ENCODE results near the gene GPC3. TPM values are rescaled to one million over a fixed set of nuclear protein-coding genes. Genes with fewer than 3 reads are reported as not detected.
"Not testable (repeated sequence)": the region's sequence is repeated elsewhere in the genome, so short reads cannot be mapped to it uniquely, and the experiment has no call there.

GPC3 gene
- total and polyA plus RNA-seq, 5 donors from 2014 or later: 0.34 to 0.93 (median 0.44) TPM; not detected in 2

DNA sequence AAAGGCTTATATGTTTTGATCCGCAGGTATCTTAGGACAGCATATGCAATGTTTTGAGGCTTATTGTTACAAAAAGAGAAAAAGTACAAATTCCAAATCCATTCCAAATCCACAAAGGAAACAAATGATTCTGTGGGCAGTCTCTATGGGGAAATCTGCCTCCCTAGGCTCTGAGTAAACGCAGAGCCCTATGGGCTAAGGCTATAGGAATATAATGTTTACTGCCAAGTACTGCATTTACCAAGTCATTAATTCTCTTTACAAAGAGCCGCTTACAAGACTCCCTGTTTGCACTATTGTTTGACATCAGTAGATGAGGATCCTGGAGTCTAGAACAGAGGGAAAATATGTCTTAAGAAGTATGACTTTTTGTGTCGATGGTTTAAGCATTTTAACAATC is 357.7 kb downstream of the GPC3 start:
- H3K4me3 Mint-ChIP-seq: no peak overlapping the region
- no peak for ATAC-seq (ENCODE audit: low read depth in 2 of 2)

GRCh38 chrX:133621384-133621783 is 364.0 kb downstream of the GPC3 start:
- H3K4me3 ChIP-seq (ENCODE audit: low read depth, low read length); H3K27ac ChIP-seq (ENCODE audit: insufficient read depth, low read length, poor library complexity, severe bottlenecking); H3K4me3 Mint-ChIP-seq; H3K4me1 ChIP-seq (ENCODE audit: control insufficient read depth, insufficient read depth, low read length, poor library complexity, severe bottlenecking); H3K27me3 Mint-ChIP-seq; ATAC-seq (ENCODE audit: low read depth in 2 of 2); H3K36me3 ChIP-seq (ENCODE audit: control insufficient read depth, insufficient read depth, low read length); H3K27ac Mint-ChIP-seq; H3K4me1 Mint-ChIP-seq; H3K9me3 ChIP-seq (ENCODE audit: control insufficient read depth in 2 of 2, low read length in 2 of 2); H3K36me3 Mint-ChIP-seq; H3K9me3 Mint-ChIP-seq; H3K27me3 ChIP-seq (ENCODE audit: control insufficient read depth, insufficient read depth, low read length); DNase-seq: not testable (repeated sequence)

More for the DNA sequence above, 357.7 kb downstream of the GPC3 start:
- H3K27me3 Mint-ChIP-seq: no peaks in the 10 kb centered on the region
- Histone ChIP-seq H3K4me3 (ENCODE audit: low read depth, low read length) (no peak overlapping the region), H3K27ac (ENCODE audit: insufficient read depth, low read length, poor library complexity, severe bottlenecking) (no peak overlapping the region), H3K27me3 (ENCODE audit: control insufficient read depth, insufficient read depth, low read length) (no peaks in the 10 kb centered on the region), H3K9me3 (ENCODE audit: control insufficient read depth in 2 of 2, low read length in 2 of 2) (no peaks in the 10 kb centered on the region), H3K36me3 (ENCODE audit: control insufficient read depth, insufficient read depth, low read length) (no peaks in the 10 kb centered on the region), H3K4me1 (ENCODE audit: control insufficient read depth, insufficient read depth, low read length, poor library complexity, severe bottlenecking) (no peaks in the 10 kb centered on the region)
- no peaks in the 10 kb centered on the region for H3K4me1 Mint-ChIP-seq
- no peak overlapping the region for H3K27ac Mint-ChIP-seq
- H3K9me3 Mint-ChIP-seq: peaks cover 0 to 5% (median 0%) of the 10 kb centered on the region in 7 donors
- no peak for DNase-seq
- no peaks in the 10 kb centered on the region for H3K36me3 Mint-ChIP-seq

- H3K4me3 Mint-ChIP-seq: no peak overlapping the region
- no peaks in the 10 kb centered on the region for H3K4me1 Mint-ChIP-seq
- H3K27ac ChIP-seq (ENCODE audit: insufficient read depth, low read length, poor library complexity, severe bottlenecking): no peak overlapping the region
- no peaks in the 10 kb centered on the region for H3K36me3 ChIP-seq (ENCODE audit: control insufficient read depth, insufficient read depth, low read length)
- DNase-seq (no peak), ATAC-seq (ENCODE audit: low read depth in 2 of 2) (no peak)
- no peaks in the 10 kb centered on the region for H3K36me3 Mint-ChIP-seq
- no peaks in the 10 kb centered on the region for H3K4me1 ChIP-seq (ENCODE audit: control insufficient read depth, insufficient read depth, low read length, poor library complexity, severe bottlenecking)
- H3K27ac Mint-ChIP-seq: no peak overlapping the region
- H3K9me3 ChIP-seq (ENCODE audit: control insufficient read depth in 2 of 2, low read length in 2 of 2): no peaks in the 10 kb centered on the region
- H3K9me3 Mint-ChIP-seq: peaks cover 0 to 5% (median 1%) of the 10 kb centered on the region in 7 donors
- H3K27me3 Mint-ChIP-seq: no peaks in the 10 kb centered on the region
- no peaks in the 10 kb centered on the region for H3K27me3 ChIP-seq (ENCODE audit: control insufficient read depth, insufficient read depth, low read length)
- H3K4me3 ChIP-seq (ENCODE audit: low read depth, low read length): no peak overlapping the region
Measured at GRCh38 chrX:133611676-133612075, 373.7 kb downstream of the GPC3 start.

- Mint-ChIP-seq H3K9me3 (peaks cover 0 to 5% (median 0%) of the 10 kb centered on the region in 7 donors), H3K27ac (no peak overlapping the region), H3K27me3 (no peaks in the 10 kb centered on the region), H3K4me3 (no peak overlapping the region), H3K4me1 (no peaks in the 10 kb centered on the region), H3K36me3 (no peaks in the 10 kb centered on the region)
- Histone ChIP-seq H3K9me3 (ENCODE audit: control insufficient read depth in 2 of 2, low read length in 2 of 2) (no peaks in the 10 kb centered on the region), H3K27ac (ENCODE audit: insufficient read depth, low read length, poor library complexity, severe bottlenecking) (no peak overlapping the region), H3K27me3 (ENCODE audit: control insufficient read depth, insufficient read depth, low read length) (no peaks in the 10 kb centered on the region), H3K36me3 (ENCODE audit: control insufficient read depth, insufficient read depth, low read length) (no peaks in the 10 kb centered on the region), H3K4me3 (ENCODE audit: low read depth, low read length) (no peak overlapping the region), H3K4me1 (ENCODE audit: control insufficient read depth, insufficient read depth, low read length, poor library complexity, severe bottlenecking) (no peaks in the 10 kb centered on the region)
- DNase-seq: no peak
- no peak for ATAC-seq (ENCODE audit: low read depth in 2 of 2)
Measured at GRCh38 chrX:133610056-133610455, 375.3 kb downstream of the GPC3 start.

GRCh38 chrX:133609166-133609565 is 376.2 kb downstream of the GPC3 start:
- H3K9me3 Mint-ChIP-seq: peaks cover 0 to 4% (median 0%) of the 10 kb centered on the region in 7 donors
- no peak overlapping the region for H3K27ac Mint-ChIP-seq
- no peaks in the 10 kb centered on the region for H3K27me3 Mint-ChIP-seq
- Histone ChIP-seq H3K9me3 (ENCODE audit: control insufficient read depth in 2 of 2, low read length in 2 of 2) (no peaks in the 10 kb centered on the region), H3K27ac (ENCODE audit: insufficient read depth, low read length, poor library complexity, severe bottlenecking) (no peak overlapping the region), H3K27me3 (ENCODE audit: control insufficient read depth, insufficient read depth, low read length) (no peaks in the 10 kb centered on the region), H3K4me1 (ENCODE audit: control insufficient read depth, insufficient read depth, low read length, poor library complexity, severe bottlenecking) (no peaks in the 10 kb centered on the region), H3K4me3 (ENCODE audit: low read depth, low read length) (no peak overlapping the region), H3K36me3 (ENCODE audit: control insufficient read depth, insufficient read depth, low read length) (no peaks in the 10 kb centered on the region)
- no peak for ATAC-seq (ENCODE audit: low read depth in 2 of 2)
- H3K36me3 Mint-ChIP-seq: no peaks in the 10 kb centered on the region
- no peak overlapping the region for H3K4me3 Mint-ChIP-seq
- no peak for DNase-seq
- no peaks in the 10 kb centered on the region for H3K4me1 Mint-ChIP-seq

GRCh38 chrX:133608406-133608805 is 377.0 kb downstream of the GPC3 start:
- H3K9me3 Mint-ChIP-seq: no peaks in the 10 kb centered on the region
- H3K27ac Mint-ChIP-seq: no peak overlapping the region
- Histone ChIP-seq H3K36me3 (ENCODE audit: control insufficient read depth, insufficient read depth, low read length) (no peaks in the 10 kb centered on the region), H3K27me3 (ENCODE audit: control insufficient read depth, insufficient read depth, low read length) (no peaks in the 10 kb centered on the region), H3K9me3 (ENCODE audit: control insufficient read depth in 2 of 2, low read length in 2 of 2) (no peaks in the 10 kb centered on the region), H3K4me3 (ENCODE audit: low read depth, low read length) (no peak overlapping the region), H3K4me1 (ENCODE audit: control insufficient read depth, insufficient read depth, low read length, poor library complexity, severe bottlenecking) (no peaks in the 10 kb centered on the region), H3K27ac (ENCODE audit: insufficient read depth, low read length, poor library complexity, severe bottlenecking) (no peak overlapping the region)
- H3K36me3 Mint-ChIP-seq: no peaks in the 10 kb centered on the region
- H3K27me3 Mint-ChIP-seq: no peaks in the 10 kb centered on the region
- ATAC-seq (ENCODE audit: low read depth in 2 of 2) (no peak), DNase-seq (no peak)
- no peaks in the 10 kb centered on the region for H3K4me1 Mint-ChIP-seq
- no peak overlapping the region for H3K4me3 Mint-ChIP-seq

GRCh38 chrX:133607419-133608348 is 377.7 kb downstream of the GPC3 start:
- no peaks in the 10 kb centered on the region for H3K36me3 Mint-ChIP-seq
- H3K4me3 ChIP-seq (ENCODE audit: low read depth, low read length): no peak overlapping the region
- H3K27me3 Mint-ChIP-seq: no peaks in the 10 kb centered on the region
- ATAC-seq (ENCODE audit: low read depth in 2 of 2) (no peak), DNase-seq (no peak)
- no peak overlapping the region for H3K4me3 Mint-ChIP-seq
- no peak overlapping the region for H3K27ac Mint-ChIP-seq
- no peaks in the 10 kb centered on the region for H3K4me1 ChIP-seq (ENCODE audit: control insufficient read depth, insufficient read depth, low read length, poor library complexity, severe bottlenecking)
- H3K36me3 ChIP-seq (ENCODE audit: control insufficient read depth, insufficient read depth, low read length): no peaks in the 10 kb centered on the region
- no peaks in the 10 kb centered on the region for H3K9me3 Mint-ChIP-seq
- no peak overlapping the region for H3K27ac ChIP-seq (ENCODE audit: insufficient read depth, low read length, poor library complexity, severe bottlenecking)
- H3K4me1 Mint-ChIP-seq: no peaks in the 10 kb centered on the region
- no peaks in the 10 kb centered on the region for H3K27me3 ChIP-seq (ENCODE audit: control insufficient read depth, insufficient read depth, low read length)
- no peaks in the 10 kb centered on the region for H3K9me3 ChIP-seq (ENCODE audit: control insufficient read depth in 2 of 2, low read length in 2 of 2)

GRCh38 chrX:133606990-133607389 is 378.4 kb downstream of the GPC3 start:
- H3K9me3 ChIP-seq (ENCODE audit: control insufficient read depth in 2 of 2, low read length in 2 of 2): no peaks in the 10 kb centered on the region
- Mint-ChIP-seq H3K27ac (no peak overlapping the region), H3K4me3 (no peak overlapping the region), H3K9me3 (no peaks in the 10 kb centered on the region), H3K36me3 (no peaks in the 10 kb centered on the region), H3K4me1 (no peaks in the 10 kb centered on the region), H3K27me3 (no peaks in the 10 kb centered on the region)
- H3K27me3 ChIP-seq (ENCODE audit: control insufficient read depth, insufficient read depth, low read length): no peaks in the 10 kb centered on the region
- H3K27ac ChIP-seq (ENCODE audit: insufficient read depth, low read length, poor library complexity, severe bottlenecking): no peak overlapping the region
- H3K4me1 ChIP-seq (ENCODE audit: control insufficient read depth, insufficient read depth, low read length, poor library complexity, severe bottlenecking): no peaks in the 10 kb centered on the region
- H3K36me3 ChIP-seq (ENCODE audit: control insufficient read depth, insufficient read depth, low read length): no peaks in the 10 kb centered on the region
- H3K4me3 ChIP-seq (ENCODE audit: low read depth, low read length): no peak overlapping the region
- DNase-seq: no peak
- ATAC-seq (ENCODE audit: low read depth in 2 of 2): no peak
